ENCODE data around the gene ZAP70. TPM values are rescaled to one million over a fixed set of nuclear protein-coding genes. Genes with fewer than 3 reads are reported as not detected.

The ZAP70 gene
- total RNA-seq, 1 experiment from 2014 or later: 0.54 TPM

- no peak for ATAC-seq
- POLR2A ChIA-PET: no interaction called here
Observed at GRCh38 chr2:97754690-97755346, 41.4 kb downstream of the ZAP70 start.

GRCh38 chr2:97755491-97755890 is 42.1 kb downstream of the ZAP70 start:
- ChIA-PET CTCF (no interaction called here), POLR2A (interaction anchor here (0.7 kb wide), 1 partner anchor 51 kb away, joined by 5 read pairs; no protein-coding TSS in a partner anchor)
- Histone ChIP-seq H3K9me3 (ENCODE audit: control insufficient read depth, insufficient read depth, low read depth, low read length) (no peaks in the 10 kb centered on the region), H3K27me3 (ENCODE audit: control insufficient read depth, insufficient read depth, low read length) (no peaks in the 10 kb centered on the region), H3K27ac (ENCODE audit: low read length) (no peak overlapping the region), H3K4me1 (ENCODE audit: control insufficient read depth, insufficient read depth, low read length) (no peaks in the 10 kb centered on the region), H3K36me3 (ENCODE audit: control insufficient read depth, insufficient read depth, low read length) (0 out of 2 replicates have a peak, but pooled peaks cover 4% of the 10 kb centered on the region), H3K4me3 (ENCODE audit: low read depth in 2 of 2, low read length in 2 of 2) (no peak overlapping the region)
- TF ChIP-seq SIN3A (IDR thresholded peaks at IDR 0.05; ENCODE audit: borderline replicate concordance, insufficient read depth, low read depth, low read length) (no peak), REST (IDR thresholded peaks at IDR 0.05; ENCODE audit: insufficient read depth in 1 of 2, low read depth in 2 of 2, low read length in 1 of 2) (no peak), POLR2AphosphoS5 (IDR thresholded peaks at IDR 0.05; ENCODE audit: low read depth, low read length) (no peak), CTCF (IDR thresholded peaks at IDR 0.05) (no peak)
- in situ Hi-C loops (cut with HindIII; ENCODE audit: low pct_unique_long_range_greater_than_20kb, low sequenced_read_pairs): no loop called here
- no peak for DNase-seq (ENCODE audit: low read depth, low spot score)
- intact Hi-C loops (cut with micrococcal nuclease; ENCODE audit: unreplicated experiment): no loop called here
- BruUV-seq (replicated peaks): no TSS peak
- ATAC-seq: no peak

More at GRCh38 chr2:97754690-97755346, 41.4 kb downstream of the ZAP70 start:
- in situ Hi-C loops (cut with HindIII; ENCODE audit: low pct_unique_long_range_greater_than_20kb, low sequenced_read_pairs) (no loop called here), intact Hi-C loops (cut with micrococcal nuclease; ENCODE audit: unreplicated experiment) (no loop called here)
- DNase-seq (ENCODE audit: low read depth, low spot score): no peak
- TF ChIP-seq TCF7L2 (IDR thresholded peaks at IDR 0.05; ENCODE audit: low read depth, low read length) (no peak), REST (IDR thresholded peaks at IDR 0.05; ENCODE audit: insufficient read depth in 1 of 2, low read depth in 2 of 2, low read length in 1 of 2) (no peak), POLR2AphosphoS5 (IDR thresholded peaks at IDR 0.05; ENCODE audit: low read depth, low read length) (no peak), SIN3A (IDR thresholded peaks at IDR 0.05; ENCODE audit: borderline replicate concordance, insufficient read depth, low read depth, low read length) (no peak), CTCF (IDR thresholded peaks at IDR 0.05) (no peak)
- H3K36me3 ChIP-seq (ENCODE audit: control insufficient read depth, insufficient read depth, low read length): 0 out of 2 replicates have a peak, but pooled peaks cover 4% of the 10 kb centered on the region
- H3K27me3 ChIP-seq (ENCODE audit: control insufficient read depth, insufficient read depth, low read length): no peaks in the 10 kb centered on the region
- no peaks in the 10 kb centered on the region for H3K9me3 ChIP-seq (ENCODE audit: control insufficient read depth, insufficient read depth, low read depth, low read length)
- H3K4me3 ChIP-seq (ENCODE audit: low read depth in 2 of 2, low read length in 2 of 2): no peak overlapping the region
- CTCF ChIA-PET: interaction anchor here (0.5 kb wide), 1 partner anchor 419 kb away, joined by 3 read pairs; no protein-coding TSS in a partner anchor
- no peak overlapping the region for H3K27ac ChIP-seq (ENCODE audit: low read length)
- BruUV-seq (replicated peaks): no TSS peak
- no peaks in the 10 kb centered on the region for H3K4me1 ChIP-seq (ENCODE audit: control insufficient read depth, insufficient read depth, low read length)
